Measurements from ENCODE around the gene FER.
"Not testable (repeated sequence)": the region's sequence is repeated elsewhere in the genome, so short reads cannot be mapped to it uniquely, and the experiment has no call there.

FER gene

GRCh38 chr5:108743846-108744245 lies 3.9 kb upstream of the FER start:
- DNase-seq (ENCODE audit: low read depth in 4 of 4, low spot score in 1 of 4): no peak

GRCh38 chr5:108747111-108747773 lies 455 bp upstream of the FER start:
- no peak for DNase-seq (ENCODE audit: low read depth in 4 of 4, low spot score in 1 of 4)

- peak; percentile 80 to 96 (median 93) for DNase-seq (ENCODE audit: low read depth in 4 of 4, low spot score in 1 of 4)
These were observed 867 bp downstream of the FER start for GRCh38 chr5:108748401-108749127.

GRCh38 chr5:108749128-108749861 lies 1.6 kb downstream of the FER start:
- peak in 3 of 4 experiments; percentile 14 to 42 (median 34) for DNase-seq (ENCODE audit: low read depth in 4 of 4, low spot score in 1 of 4)

GRCh38 chr5:108753331-108753730 lies 5.6 kb downstream of the FER start:
- DNase-seq (ENCODE audit: low read depth in 4 of 4, low spot score in 1 of 4): no peak

- no peak for DNase-seq (ENCODE audit: low read depth in 4 of 4, low spot score in 1 of 4)
These were observed 6.2 kb downstream of the FER start for GRCh38 chr5:108753877-108754276.

GRCh38 chr5:108760512-108760911 lies 12.8 kb downstream of the FER start:
- no peak for DNase-seq (ENCODE audit: low read depth in 4 of 4, low spot score in 1 of 4)

- DNase-seq (ENCODE audit: low read depth in 4 of 4, low spot score in 1 of 4): no peak
These were observed 15.0 kb downstream of the FER start for GRCh38 chr5:108762660-108763059.

GRCh38 chr5:108763222-108763916 lies 15.7 kb downstream of the FER start:
- DNase-seq (ENCODE audit: low read depth in 4 of 4, low spot score in 1 of 4): no peak

GRCh38 chr5:108765647-108766046 lies 17.9 kb downstream of the FER start:
- DNase-seq (ENCODE audit: low read depth in 4 of 4, low spot score in 1 of 4): no peak

- DNase-seq (ENCODE audit: low read depth in 4 of 4, low spot score in 1 of 4): not testable (repeated sequence)
These were observed 19.2 kb downstream of the FER start for GRCh38 chr5:108766916-108767315.

- no peak for DNase-seq (ENCODE audit: low read depth in 4 of 4, low spot score in 1 of 4)
These were observed 21.7 kb downstream of the FER start for GRCh38 chr5:108769352-108769751.

- no peak for DNase-seq (ENCODE audit: low read depth in 4 of 4, low spot score in 1 of 4)
These were observed 24.9 kb downstream of the FER start for GRCh38 chr5:108772626-108773025.

- DNase-seq (ENCODE audit: low read depth in 4 of 4, low spot score in 1 of 4): no peak
These were observed 25.6 kb downstream of the FER start for GRCh38 chr5:108773330-108773729.

- DNase-seq (ENCODE audit: low read depth in 4 of 4, low spot score in 1 of 4): not testable (repeated sequence)
These were observed 26.4 kb downstream of the FER start for GRCh38 chr5:108774079-108774478.

GRCh38 chr5:108777582-108777981 lies 29.9 kb downstream of the FER start:
- DNase-seq (ENCODE audit: low read depth in 4 of 4, low spot score in 1 of 4): not testable (repeated sequence)

- DNase-seq (ENCODE audit: low read depth in 4 of 4, low spot score in 1 of 4): not testable (repeated sequence)
These were observed 36.9 kb downstream of the FER start for GRCh38 chr5:108784577-108784976.

- no peak for DNase-seq (ENCODE audit: low read depth in 4 of 4, low spot score in 1 of 4)
These were observed 39.2 kb downstream of the FER start for GRCh38 chr5:108786806-108787483.

GRCh38 chr5:108788142-108788541 lies 40.4 kb downstream of the FER start:
- DNase-seq (ENCODE audit: low read depth in 4 of 4, low spot score in 1 of 4): no peak

GRCh38 chr5:108793207-108793606 lies 45.5 kb downstream of the FER start:
- DNase-seq (ENCODE audit: low read depth in 4 of 4, low spot score in 1 of 4): no peak

- DNase-seq (ENCODE audit: low read depth in 4 of 4, low spot score in 1 of 4): not testable (repeated sequence)
These were observed 46.7 kb downstream of the FER start for GRCh38 chr5:108794349-108794748.

Data from stimulated activated CD4-positive, alpha-beta T cell treated with anti-CD3 and anti-CD28 coated beads, Interleukin-1b, Interleukin-23, amount 100 ng/mL, for 24 hours (primary cell).